Fibroblast of skin of left biceps (primary cell): Measurements from ENCODE around the gene NENF.

Experiments
- DNase-seq, 2 experiments: peaks; one replicate each; pipeline ENCODE4 v3.0.0-alpha.2; 2013; ENCODE audit warnings: low read depth in 2 of 2

NENF gene

GRCh38 chr1:212482006-212482636 lies 49.4 kb downstream of the NENF start:
- no peak for DNase-seq

GRCh38 chr1:212482637-212483441 lies 50.1 kb downstream of the NENF start:
- no peak for DNase-seq

GRCh38 chr1:212484701-212485570 lies 52.2 kb downstream of the NENF start:
- DNase-seq, result peak; percentile 12 to 27

GRCh38 chr1:212485571-212485912 lies 52.8 kb downstream of the NENF start:
- DNase-seq, result no peak

GRCh38 chr1:212485913-212486618 lies 53.3 kb downstream of the NENF start:
- DNase-seq, result peak; percentile 25 to 35

GRCh38 chr1:212486619-212486975 lies 53.9 kb downstream of the NENF start:
- no peak for DNase-seq

- DNase-seq, result no peak
Observed at GRCh38 chr1:212487286-212487685, 54.6 kb downstream of the NENF start.

- no peak for DNase-seq
Observed at GRCh38 chr1:212487774-212488435, 55.2 kb downstream of the NENF start.

GRCh38 chr1:212488436-212489283 lies 55.9 kb downstream of the NENF start:
- peak in 1 of 2 experiments; percentile 18 for DNase-seq

- no peak for DNase-seq
Observed at GRCh38 chr1:212489284-212489859, 56.7 kb downstream of the NENF start.

- DNase-seq, result no peak
Observed at GRCh38 chr1:212490276-212490675, 57.6 kb downstream of the NENF start.

GRCh38 chr1:212491454-212491853 lies 58.7 kb downstream of the NENF start:
- DNase-seq, result no peak
